RWPE2 (cell line): Measurements from ENCODE around the gene NUDT9.
A peak's percentile ranks its signal among the peaks of the same experiment; 100 is the strongest.
"Not testable (repeated sequence)": the region's sequence is repeated elsewhere in the genome, so short reads cannot be mapped to it uniquely, and the experiment has no call there.

Experiments
- ATAC-seq: fragments of 200-7000 bp; cut with Tn5 transposase; 3 replicates; pipeline ENCODE4 v1.9.1; 2021; ENCODE audit warnings: low read depth
- DNase-seq: peaks from one replicate; pipeline ENCODE4 v3.0.0-alpha.2; 2020; ENCODE audit warnings: low spot score
- H3K27ac ChIP-seq: fragments of 450-650 bp; 2 replicates; pipeline ENCODE4 v1.5.1; 2017; ENCODE audit warnings: mild to moderate bottlenecking; ENCODE audit not compliant: poor library complexity, severe bottlenecking
- H3K27me3 ChIP-seq: fragments of 250-450 bp; sonication (Bioruptor Pico); 2 replicates; pipeline ENCODE4 v1.5.1; 2021; ENCODE audit warnings: mild to moderate bottlenecking, moderate library complexity; ENCODE audit not compliant: insufficient read depth, poor library complexity, severe bottlenecking
- H3K36me3 ChIP-seq: fragments of 250-450 bp; sonication (Bioruptor Pico); 2 replicates; pipeline ENCODE4 v1.5.1; 2020; ENCODE audit warnings: low read depth, mild to moderate bottlenecking, moderate library complexity
- H3K4me1 ChIP-seq: fragments of 250-450 bp; sonication (Bioruptor Pico); 2 replicates; pipeline ENCODE4 v1.5.1; 2021; ENCODE audit warnings: mild to moderate bottlenecking, moderate library complexity; ENCODE audit not compliant: insufficient read depth, poor library complexity, severe bottlenecking
- H3K4me3 ChIP-seq: fragments of 250-450 bp; sonication (Bioruptor Pico); 2 replicates; pipeline ENCODE4 v1.5.1; 2021; ENCODE audit warnings: mild to moderate bottlenecking, moderate library complexity; ENCODE audit not compliant: severe bottlenecking
- H3K9me3 ChIP-seq: fragments of 250-450 bp; sonication (Bioruptor Pico); 2 replicates; pipeline ENCODE4 v1.5.1; 2021; ENCODE audit warnings: mild to moderate bottlenecking, moderate library complexity; ENCODE audit not compliant: severe bottlenecking
- TF ChIP-seq, protein P1 (sequence below): fragments of 450-650 bp; IDR thresholded peaks from one replicate; pipeline ENCODE4 v1.5.1; 2017; ENCODE audit warnings: mild to moderate bottlenecking, moderate library complexity; ENCODE audit not compliant: poor library complexity, severe bottlenecking

Gene NUDT9

DNA sequence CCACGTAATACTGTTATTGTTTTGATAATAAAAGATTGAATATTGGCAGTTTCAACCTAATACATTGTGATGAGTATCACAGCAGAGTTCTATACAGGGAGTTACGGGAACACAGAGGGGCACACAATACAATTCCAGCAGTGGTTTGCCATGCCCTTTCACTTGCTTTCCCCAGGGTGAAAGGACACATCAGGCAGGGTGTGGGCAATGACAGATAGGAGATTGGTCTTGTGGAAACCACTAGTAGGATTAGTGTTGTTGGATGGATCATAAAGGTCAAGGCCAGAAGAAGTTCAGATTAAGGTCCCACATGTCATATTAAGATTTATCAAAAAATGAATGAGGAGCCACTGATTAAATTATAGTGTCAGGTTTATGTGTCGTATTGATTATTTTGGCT, 39.4 kb upstream of the NUDT9 start:
- no peak overlapping the region for H3K27ac ChIP-seq
- no peak overlapping the region for H3K4me3 ChIP-seq
- no peaks in the 10 kb centered on the region for H3K27me3 ChIP-seq
- H3K9me3 ChIP-seq: no peaks in the 10 kb centered on the region
- DNase-seq: no peak
- TF ChIP-seq, protein P1, sequence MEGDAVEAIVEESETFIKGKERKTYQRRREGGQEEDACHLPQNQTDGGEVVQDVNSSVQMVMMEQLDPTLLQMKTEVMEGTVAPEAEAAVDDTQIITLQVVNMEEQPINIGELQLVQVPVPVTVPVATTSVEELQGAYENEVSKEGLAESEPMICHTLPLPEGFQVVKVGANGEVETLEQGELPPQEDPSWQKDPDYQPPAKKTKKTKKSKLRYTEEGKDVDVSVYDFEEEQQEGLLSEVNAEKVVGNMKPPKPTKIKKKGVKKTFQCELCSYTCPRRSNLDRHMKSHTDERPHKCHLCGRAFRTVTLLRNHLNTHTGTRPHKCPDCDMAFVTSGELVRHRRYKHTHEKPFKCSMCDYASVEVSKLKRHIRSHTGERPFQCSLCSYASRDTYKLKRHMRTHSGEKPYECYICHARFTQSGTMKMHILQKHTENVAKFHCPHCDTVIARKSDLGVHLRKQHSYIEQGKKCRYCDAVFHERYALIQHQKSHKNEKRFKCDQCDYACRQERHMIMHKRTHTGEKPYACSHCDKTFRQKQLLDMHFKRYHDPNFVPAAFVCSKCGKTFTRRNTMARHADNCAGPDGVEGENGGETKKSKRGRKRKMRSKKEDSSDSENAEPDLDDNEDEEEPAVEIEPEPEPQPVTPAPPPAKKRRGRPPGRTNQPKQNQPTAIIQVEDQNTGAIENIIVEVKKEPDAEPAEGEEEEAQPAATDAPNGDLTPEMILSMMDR: no peak
- ATAC-seq: no peak
- no peaks in the 10 kb centered on the region for H3K4me1 ChIP-seq
- H3K36me3 ChIP-seq: no peaks in the 10 kb centered on the region

- not testable (repeated sequence) for H3K36me3 ChIP-seq, H3K4me1 ChIP-seq, ATAC-seq, H3K9me3 ChIP-seq, H3K27me3 ChIP-seq, H3K27ac ChIP-seq, H3K4me3 ChIP-seq, DNase-seq
These were observed 37.8 kb upstream of the NUDT9 start for GRCh38 chr4:87384466-87385132.

- ATAC-seq (no peak), DNase-seq (no peak)
- no peak overlapping the region for H3K4me3 ChIP-seq
- no peaks in the 10 kb centered on the region for H3K36me3 ChIP-seq
- H3K27me3 ChIP-seq: no peaks in the 10 kb centered on the region
- peaks cover 6% of the 10 kb centered on the region for H3K4me1 ChIP-seq
- H3K27ac ChIP-seq: no peak overlapping the region
- TF ChIP-seq, protein P1: no peak
- no peaks in the 10 kb centered on the region for H3K9me3 ChIP-seq
These were observed 35.1 kb upstream of the NUDT9 start for GRCh38 chr4:87387237-87387636.

DNA sequence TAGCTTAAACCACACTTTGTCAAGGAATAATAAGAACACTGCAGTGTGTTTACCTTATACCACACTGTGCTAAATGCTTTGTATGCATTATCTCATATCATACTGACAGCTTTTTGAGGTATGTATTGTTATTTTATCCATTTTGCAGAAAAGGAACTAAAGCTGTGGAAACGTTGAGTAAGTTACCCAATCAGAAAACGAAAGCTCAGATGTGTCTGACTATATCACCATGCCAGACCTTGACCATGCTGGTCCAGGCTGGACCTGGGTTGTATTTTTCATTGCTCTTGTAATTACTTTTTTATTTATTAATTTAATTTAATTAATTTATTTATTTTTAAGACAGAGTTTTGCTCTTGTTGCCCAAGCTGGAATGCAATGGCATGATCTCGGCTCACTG, 33.5 kb upstream of the NUDT9 start:
- Histone ChIP-seq H3K4me1 (peaks cover 6% of the 10 kb centered on the region), H3K4me3 (no peak overlapping the region), H3K36me3 (no peaks in the 10 kb centered on the region), H3K9me3 (no peaks in the 10 kb centered on the region), H3K27ac (no peak overlapping the region), H3K27me3 (no peaks in the 10 kb centered on the region)
- DNase-seq (no peak), ATAC-seq (no peak)
- TF ChIP-seq, protein P1: no peak

DNA sequence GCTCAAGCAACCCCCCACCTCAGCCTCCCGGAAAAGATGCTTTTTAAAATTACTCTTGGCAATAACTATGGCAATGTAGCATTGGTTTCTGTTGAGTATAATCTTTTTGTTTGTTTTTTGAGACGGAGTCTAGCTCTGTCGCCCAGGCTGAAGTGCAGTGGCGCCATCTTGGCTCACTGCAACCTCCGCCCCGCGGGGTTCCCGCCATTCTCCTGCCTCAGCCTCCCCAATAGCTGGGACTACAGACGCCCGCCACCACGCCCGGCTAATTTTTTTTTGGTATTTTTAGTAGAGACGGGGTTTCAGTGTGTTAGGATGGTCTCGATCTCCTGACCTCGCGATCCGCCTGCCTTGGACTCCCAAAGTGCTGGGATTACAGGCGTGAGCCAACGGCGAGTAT, 32.3 kb upstream of the NUDT9 start:
- DNase-seq, H3K4me1 ChIP-seq, H3K27me3 ChIP-seq, H3K36me3 ChIP-seq, H3K9me3 ChIP-seq, H3K27ac ChIP-seq, ATAC-seq: not testable (repeated sequence)
- H3K4me3 ChIP-seq: peak overlapping the region; percentile 43

GRCh38 chr4:87390551-87390890, 31.9 kb upstream of the NUDT9 start:
- TF ChIP-seq, protein P1: no peak
- peaks cover 6% of the 10 kb centered on the region for H3K4me1 ChIP-seq
- H3K27ac ChIP-seq: no peak overlapping the region
- no peaks in the 10 kb centered on the region for H3K27me3 ChIP-seq
- peak overlapping the region; percentile 43 for H3K4me3 ChIP-seq
- ATAC-seq (no peak), DNase-seq (no peak)
- H3K9me3 ChIP-seq: no peaks in the 10 kb centered on the region
- H3K36me3 ChIP-seq: no peaks in the 10 kb centered on the region
